AG10803 (cell line): Measurements from ENCODE around the gene MAPK13.

ENCODE experiments used
- DNase-seq: peaks from one replicate; pipeline ENCODE4 v3.0.0; 2010; ENCODE audit warnings: low read depth
- H3K4me3 ChIP-seq: 2 replicates; pipeline ENCODE4 v1.5.1; 2011; ENCODE audit warnings: mild to moderate bottlenecking, low read length, control low read depth
- TF ChIP-seq, protein P1 (sequence below): conservative IDR thresholded peaks from 2 replicates; pipeline ENCODE4 v1.5.1; 2011; ENCODE audit warnings: mild to moderate bottlenecking, low read length, control low read depth, inconsistent platforms

Gene MAPK13

DNA sequence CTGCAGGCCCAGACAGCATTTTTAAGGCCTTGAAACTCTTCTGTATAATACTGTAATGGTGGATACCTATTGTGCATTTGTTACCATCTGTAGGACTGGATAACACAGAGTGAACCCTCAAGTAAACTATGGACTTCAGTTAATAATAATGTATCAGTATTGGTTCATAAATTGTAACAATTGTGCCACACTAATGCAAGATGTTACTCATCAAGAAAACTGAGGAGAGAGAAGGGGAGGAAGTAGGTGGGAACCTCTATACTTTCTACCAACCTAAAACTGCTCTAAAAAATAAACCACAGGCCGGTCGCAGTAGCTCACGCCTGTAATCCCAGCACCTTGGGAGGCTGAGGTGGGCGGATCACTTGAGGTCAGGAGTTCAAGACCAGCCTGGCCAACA is 10.8 kb downstream of the MAPK13 start:
- TF ChIP-seq, protein P1, sequence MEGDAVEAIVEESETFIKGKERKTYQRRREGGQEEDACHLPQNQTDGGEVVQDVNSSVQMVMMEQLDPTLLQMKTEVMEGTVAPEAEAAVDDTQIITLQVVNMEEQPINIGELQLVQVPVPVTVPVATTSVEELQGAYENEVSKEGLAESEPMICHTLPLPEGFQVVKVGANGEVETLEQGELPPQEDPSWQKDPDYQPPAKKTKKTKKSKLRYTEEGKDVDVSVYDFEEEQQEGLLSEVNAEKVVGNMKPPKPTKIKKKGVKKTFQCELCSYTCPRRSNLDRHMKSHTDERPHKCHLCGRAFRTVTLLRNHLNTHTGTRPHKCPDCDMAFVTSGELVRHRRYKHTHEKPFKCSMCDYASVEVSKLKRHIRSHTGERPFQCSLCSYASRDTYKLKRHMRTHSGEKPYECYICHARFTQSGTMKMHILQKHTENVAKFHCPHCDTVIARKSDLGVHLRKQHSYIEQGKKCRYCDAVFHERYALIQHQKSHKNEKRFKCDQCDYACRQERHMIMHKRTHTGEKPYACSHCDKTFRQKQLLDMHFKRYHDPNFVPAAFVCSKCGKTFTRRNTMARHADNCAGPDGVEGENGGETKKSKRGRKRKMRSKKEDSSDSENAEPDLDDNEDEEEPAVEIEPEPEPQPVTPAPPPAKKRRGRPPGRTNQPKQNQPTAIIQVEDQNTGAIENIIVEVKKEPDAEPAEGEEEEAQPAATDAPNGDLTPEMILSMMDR = no peak
- H3K4me3 ChIP-seq = no peak overlapping the region
- DNase-seq = no peak

DNA sequence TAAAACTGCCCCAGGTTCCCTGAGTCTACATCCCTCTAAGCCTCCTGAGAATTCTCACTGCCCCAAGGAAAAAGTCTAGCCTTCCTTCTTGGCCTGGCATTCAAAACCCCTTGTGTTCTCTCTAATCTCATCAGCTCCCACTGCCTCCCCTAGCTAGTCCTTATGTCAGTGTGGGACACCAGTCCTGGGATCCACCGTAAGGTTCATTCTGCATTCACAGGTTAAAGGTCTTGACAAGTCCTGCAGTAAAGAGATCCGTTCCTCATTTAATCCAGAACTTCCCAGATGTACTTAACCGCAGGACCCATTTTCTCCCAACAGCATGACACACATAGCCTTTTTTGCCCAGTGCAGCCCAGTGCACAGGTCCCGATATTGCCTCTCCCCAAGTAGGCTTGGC is 11.6 kb downstream of the MAPK13 start:
- TF ChIP-seq, protein P1 = no peak
- DNase-seq = no peak
- H3K4me3 ChIP-seq = no peak overlapping the region

DNA sequence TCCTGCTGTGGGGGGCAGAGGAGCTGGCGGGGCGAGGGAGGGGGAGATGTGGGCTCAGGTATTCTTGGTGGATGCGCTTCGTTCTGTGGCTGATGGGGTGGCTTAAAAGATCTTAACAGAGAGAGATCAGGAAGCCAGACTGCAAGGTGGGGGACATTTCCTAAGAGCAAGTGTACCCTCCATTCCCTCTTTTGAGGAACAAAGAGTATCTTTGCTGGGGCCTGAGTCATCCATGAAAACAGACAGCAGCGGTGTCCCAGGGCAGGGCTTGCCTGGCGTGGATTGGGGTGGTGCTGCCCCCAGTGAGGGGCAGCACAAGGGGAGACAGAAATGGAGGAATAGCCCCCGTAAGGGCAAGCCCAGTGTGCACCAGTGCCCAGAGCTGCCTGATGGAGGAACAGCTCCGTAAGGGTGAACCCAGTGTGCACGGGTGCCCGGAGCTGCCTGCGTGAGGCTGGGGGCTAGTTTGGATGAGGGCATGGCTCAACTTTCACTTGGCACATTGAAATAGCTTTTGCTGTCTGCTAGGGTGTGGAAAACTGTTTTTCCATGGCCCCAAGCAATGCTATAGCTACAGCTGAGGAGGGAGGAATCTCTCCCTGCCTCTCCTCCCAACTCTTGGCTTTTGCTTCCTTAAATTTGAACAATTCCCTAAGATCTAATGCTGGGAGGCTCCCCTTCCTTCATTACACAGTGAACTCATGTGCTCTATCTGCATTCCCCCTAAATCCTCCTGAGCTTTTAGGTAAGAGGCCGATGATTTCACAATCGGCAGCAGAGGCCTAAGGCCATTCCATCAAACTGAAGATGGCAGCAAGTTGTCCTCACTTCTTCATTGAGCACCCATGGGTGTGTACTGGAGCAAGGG is 12.9 kb downstream of the MAPK13 start:
- no peak for DNase-seq
- TF ChIP-seq, protein P1 = no peak
- H3K4me3 ChIP-seq = no peak overlapping the region

DNA sequence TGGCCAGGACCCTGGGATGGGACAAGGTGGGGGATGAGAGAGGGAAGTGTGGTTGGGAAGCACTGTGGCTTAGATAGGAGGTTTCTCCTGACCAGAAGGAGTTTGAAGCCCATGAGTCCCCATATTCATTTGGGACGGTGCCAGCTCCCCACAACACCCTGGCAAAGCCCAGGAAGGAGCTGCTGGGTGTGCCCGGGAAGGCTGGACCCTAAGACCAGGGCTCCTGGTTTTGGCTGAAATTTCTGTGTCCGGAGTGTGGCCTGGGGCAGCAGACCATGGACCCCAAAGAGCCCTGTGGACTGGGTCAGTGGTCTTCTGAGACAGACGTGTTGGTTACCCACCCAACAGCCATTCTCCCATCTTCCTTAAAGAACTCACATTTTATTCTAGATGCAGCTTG is 15.2 kb downstream of the MAPK13 start:
- no peak for DNase-seq
- no peak overlapping the region for H3K4me3 ChIP-seq
- TF ChIP-seq, protein P1 = no peak

DNA sequence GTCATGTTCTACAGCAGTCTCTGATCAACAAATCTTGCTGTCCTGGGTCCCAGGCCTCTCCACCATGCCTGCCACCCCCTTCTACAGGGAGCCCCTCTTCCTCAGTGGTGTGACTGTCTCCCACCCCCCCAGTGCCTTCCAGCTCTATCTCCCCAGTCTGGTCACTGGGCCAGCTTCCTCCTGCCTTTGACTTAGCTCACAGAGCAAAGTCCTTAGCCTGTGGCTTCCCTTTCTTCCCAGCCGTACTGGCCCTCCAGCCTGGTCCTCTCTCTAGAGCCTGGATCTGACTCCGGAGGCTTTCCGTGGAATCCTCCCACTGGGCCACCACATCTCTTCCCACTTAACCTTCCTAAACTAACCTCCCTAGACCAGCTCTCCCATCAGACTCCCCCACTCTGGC is 17.0 kb downstream of the MAPK13 start:
- no peak for DNase-seq
- no peak overlapping the region for H3K4me3 ChIP-seq
- TF ChIP-seq, protein P1 = no peak

DNA sequence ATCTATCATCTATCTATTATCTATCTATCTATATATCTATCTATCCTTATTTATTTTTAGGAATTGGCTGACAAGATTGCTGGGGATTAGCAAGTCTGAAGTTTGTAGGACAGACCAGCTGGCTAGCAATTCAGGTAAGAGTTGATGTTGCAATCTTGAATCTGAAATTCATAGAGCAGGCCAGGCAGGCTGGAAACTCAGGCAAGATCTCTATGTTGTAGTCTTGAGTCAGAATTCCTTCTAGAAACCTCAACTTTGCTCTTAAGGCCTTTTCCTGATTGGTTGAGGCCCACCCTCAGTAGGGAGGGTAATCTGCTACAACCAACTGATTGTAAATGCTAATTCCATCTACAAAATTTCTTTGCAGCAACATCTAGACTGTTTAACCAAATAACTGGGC is 19.2 kb downstream of the MAPK13 start:
- DNase-seq = no peak
- TF ChIP-seq, protein P1 = no peak
- no peak overlapping the region for H3K4me3 ChIP-seq

DNA sequence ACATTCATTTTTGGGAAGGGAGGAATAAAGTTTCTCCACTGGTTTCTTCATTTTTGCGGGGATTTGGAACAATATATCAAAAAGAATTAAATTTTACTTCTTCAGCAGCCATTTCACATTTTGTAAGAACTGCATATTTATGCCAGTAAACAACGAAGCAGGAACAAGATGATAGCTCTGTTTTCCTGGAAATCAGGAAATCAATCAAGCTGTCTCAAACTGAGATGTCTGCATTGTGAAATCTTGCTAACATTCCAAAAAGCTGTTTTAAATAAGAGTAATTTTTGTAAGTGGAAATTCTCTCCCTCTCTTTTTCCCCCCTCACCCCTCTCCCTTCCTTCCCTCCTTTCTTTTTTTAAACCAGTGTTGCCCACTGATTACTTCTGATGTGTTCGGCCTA is 20.0 kb downstream of the MAPK13 start:
- DNase-seq = peak; percentile 31
- TF ChIP-seq, protein P1 = no peak
- H3K4me3 ChIP-seq = no peak overlapping the region
